ENCODE measurements around the gene UQCC5.

The UQCC5 gene

DNA sequence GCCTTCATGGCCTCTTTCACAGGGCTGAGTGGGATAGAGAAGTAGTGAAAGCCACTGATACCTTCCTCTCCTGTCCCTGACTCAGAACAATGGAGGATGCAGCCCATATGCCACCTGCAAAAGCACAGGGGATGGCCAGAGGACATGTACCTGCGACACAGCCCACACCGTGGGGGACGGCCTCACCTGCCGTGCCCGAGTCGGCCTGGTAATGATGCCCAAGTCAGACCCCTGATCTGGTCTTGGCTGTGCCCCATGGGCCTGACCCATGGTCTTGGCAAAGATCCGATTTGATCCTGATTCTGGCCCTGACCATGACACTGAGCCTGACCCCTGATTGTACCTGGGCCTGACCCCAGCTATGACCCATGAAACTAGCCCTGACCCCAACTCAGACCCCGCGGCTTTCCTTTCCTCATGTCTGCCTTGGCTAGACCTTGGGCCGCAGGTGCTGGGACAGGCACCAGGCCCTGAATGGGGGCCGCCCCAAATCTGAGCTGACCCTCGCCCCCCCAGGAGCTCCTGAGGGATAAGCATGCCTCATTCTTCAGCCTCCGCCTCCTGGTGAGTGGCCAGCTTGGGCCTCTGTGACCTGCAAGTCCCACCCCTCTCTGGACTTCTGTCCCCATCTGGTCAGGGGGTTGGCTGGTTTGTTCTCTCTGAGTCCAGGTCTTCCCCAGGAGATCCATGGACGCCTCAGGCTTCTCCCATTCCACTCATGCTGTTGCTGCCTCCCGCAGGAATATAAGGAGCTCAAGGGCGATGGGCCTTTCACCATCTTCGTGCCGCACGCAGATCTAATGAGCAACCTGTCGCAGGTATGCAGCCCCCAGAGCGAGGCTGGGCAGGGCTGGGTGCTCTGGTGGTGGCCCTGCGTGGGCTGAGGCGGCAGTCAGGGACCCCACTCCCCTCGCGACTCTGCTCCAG, 18.3 kb upstream of the UQCC5 start:
- DNase-seq (ENCODE audit: extremely low read depth, low read depth): no peak
- TF ChIP-seq, protein P1, sequence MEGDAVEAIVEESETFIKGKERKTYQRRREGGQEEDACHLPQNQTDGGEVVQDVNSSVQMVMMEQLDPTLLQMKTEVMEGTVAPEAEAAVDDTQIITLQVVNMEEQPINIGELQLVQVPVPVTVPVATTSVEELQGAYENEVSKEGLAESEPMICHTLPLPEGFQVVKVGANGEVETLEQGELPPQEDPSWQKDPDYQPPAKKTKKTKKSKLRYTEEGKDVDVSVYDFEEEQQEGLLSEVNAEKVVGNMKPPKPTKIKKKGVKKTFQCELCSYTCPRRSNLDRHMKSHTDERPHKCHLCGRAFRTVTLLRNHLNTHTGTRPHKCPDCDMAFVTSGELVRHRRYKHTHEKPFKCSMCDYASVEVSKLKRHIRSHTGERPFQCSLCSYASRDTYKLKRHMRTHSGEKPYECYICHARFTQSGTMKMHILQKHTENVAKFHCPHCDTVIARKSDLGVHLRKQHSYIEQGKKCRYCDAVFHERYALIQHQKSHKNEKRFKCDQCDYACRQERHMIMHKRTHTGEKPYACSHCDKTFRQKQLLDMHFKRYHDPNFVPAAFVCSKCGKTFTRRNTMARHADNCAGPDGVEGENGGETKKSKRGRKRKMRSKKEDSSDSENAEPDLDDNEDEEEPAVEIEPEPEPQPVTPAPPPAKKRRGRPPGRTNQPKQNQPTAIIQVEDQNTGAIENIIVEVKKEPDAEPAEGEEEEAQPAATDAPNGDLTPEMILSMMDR (IDR thresholded peaks at IDR 0.05; ENCODE audit: low read depth, low read length, missing control alignments): no peak
- H3K4me3 ChIP-seq (replicated peaks; ENCODE audit: low read depth, low read length): no peak overlapping the region

DNA sequence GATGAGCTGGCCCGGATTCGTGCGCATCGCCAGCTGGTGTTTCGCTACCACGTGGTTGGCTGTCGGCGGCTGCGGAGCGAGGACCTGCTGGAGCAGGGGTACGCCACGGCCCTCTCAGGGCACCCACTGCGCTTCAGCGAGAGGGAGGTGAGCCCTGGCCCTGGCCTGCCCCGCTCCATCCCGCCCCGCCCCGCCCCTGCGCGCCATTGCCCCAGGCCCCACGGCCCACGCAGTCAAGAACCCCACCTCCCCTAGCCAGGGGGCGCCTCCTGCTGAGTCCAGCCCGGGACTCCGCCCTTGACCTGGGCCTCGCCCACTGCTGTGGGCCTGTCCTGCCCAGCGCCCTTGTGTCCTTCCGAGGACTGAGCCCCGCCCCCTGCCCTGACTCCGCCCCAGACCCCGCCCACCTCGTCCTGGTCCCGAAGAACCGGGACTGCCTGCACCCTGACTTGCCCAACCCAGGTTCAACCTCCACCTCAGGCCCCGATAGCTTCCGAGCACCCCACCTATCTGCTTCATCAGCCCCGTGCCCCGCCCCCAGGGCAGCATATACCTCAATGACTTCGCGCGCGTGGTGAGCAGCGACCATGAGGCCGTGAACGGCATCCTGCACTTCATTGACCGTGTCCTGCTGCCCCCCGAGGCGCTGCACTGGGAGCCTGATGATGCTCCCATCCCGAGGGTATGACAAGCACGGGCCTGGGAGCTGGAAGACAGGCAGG, 17.5 kb upstream of the UQCC5 start:
- TF ChIP-seq, protein P1 (IDR thresholded peaks at IDR 0.05; ENCODE audit: low read depth, low read length, missing control alignments): no peak
- H3K4me3 ChIP-seq (replicated peaks; ENCODE audit: low read depth, low read length): no peak overlapping the region
- DNase-seq (ENCODE audit: extremely low read depth, low read depth): no peak

DNA sequence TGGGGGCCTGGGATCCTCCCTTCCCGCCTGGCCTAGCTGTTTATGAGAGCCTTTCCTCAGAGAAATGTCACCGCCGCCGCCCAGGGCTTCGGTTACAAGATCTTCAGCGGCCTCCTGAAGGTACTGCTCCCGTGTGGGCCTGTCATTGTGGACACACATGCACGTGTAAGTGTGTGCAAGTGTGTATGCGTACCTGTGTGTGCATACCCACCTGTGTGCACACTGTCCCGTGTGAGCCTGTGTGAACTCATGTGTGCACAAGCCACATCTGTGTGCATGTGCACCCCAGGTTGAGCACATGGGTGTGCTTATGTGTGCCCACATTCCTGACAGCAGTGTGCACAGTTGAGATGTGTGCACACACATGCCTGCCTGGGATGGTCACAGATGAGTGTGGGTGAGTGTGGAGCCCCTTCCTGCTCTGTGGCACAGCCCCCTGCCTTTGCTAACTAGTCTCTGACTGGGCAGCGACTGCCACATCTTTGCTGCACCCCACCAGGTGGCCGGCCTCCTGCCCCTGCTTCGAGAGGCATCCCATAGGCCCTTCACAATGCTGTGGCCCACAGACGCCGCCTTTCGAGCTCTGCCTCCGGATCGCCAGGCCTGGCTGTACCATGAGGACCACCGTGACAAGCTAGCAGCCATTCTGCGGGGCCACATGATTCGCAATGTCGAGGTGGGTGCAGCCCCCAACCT, 16.8 kb upstream of the UQCC5 start:
- H3K4me3 ChIP-seq (replicated peaks; ENCODE audit: low read depth, low read length): no peak overlapping the region
- TF ChIP-seq, protein P1 (IDR thresholded peaks at IDR 0.05; ENCODE audit: low read depth, low read length, missing control alignments): no peak
- no peak for DNase-seq (ENCODE audit: extremely low read depth, low read depth)

DNA sequence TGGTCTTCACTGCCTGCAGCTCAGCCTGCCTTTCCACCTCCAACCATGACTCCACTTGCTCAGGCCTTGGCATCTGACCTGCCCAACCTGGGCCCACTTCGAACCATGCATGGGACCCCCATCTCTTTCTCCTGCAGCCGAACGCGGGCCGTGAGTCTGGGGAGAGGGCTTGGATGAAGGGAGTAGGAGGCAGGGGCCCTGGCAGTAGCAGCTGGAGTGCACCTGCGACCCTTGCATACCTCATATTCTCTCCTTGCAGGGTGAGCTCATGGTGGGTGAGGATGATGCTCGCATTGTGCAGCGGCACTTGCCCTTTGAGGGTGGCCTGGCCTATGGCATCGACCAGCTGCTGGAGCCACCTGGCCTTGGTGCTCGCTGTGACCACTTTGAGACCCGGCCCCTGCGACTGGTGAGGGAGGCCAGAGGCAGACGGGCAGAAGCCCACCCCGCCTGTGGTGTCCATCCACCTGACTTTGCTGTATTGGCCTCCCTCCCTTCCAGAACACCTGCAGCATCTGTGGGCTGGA, 16.2 kb upstream of the UQCC5 start:
- DNase-seq (ENCODE audit: extremely low read depth, low read depth): no peak
- TF ChIP-seq, protein P1 (IDR thresholded peaks at IDR 0.05; ENCODE audit: low read depth, low read length, missing control alignments): no peak
- no peak overlapping the region for H3K4me3 ChIP-seq (replicated peaks; ENCODE audit: low read depth, low read length)

DNA sequence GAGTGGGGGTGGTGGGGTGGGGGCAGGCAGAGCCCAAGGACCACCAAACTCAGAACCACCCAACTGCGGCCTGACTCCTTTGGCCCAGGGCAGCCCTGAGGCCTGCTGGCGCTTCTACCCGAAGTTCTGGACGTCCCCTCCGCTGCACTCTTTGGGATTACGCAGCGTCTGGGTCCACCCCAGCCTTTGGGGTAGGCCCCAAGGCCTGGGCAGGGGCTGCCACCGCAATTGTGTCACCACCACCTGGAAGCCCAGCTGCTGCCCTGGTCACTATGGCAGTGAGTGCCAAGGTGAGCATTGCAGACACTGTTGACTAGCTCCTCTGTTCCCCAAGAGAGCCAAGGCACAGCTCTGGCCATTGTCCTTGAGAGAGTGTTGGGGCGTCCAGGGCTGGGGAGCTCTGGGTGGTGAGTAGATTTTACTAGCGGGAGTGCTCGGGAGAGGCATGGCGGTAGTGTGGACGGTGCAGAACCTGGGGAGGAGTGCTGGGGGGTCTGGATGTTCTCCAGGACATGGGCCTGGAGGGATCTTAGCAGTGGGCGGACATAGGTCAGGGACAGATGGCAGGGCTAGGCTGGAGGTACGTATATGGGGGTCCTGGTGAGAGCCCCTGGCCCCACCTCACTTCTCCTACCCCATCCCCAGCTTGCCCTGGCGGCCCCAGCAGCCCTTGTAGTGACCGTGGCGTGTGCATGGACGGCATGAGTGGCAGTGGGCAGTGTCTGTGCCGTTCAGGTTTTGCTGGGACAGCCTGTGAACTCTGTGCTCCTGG, 15.5 kb upstream of the UQCC5 start:
- TF ChIP-seq, protein P1 (IDR thresholded peaks at IDR 0.05; ENCODE audit: low read depth, low read length, missing control alignments): no peak
- no peak for DNase-seq (ENCODE audit: extremely low read depth, low read depth)

DNA sequence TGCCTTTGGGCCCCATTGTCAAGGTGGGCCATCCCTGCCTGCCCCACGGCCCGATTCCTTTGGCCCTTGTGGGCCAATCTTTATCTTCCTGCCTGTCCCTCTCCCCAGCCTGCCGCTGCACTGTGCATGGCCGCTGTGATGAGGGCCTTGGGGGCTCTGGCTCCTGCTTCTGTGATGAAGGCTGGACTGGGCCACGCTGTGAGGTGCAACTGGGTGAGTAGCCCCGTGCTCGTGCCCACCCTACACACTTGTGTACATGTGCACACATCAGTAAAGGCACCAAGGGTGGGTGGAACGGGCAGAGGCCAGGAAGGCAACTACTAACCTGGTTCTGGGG, 14.9 kb upstream of the UQCC5 start:
- no peak overlapping the region for H3K4me3 ChIP-seq (replicated peaks; ENCODE audit: low read depth, low read length)
- DNase-seq (ENCODE audit: extremely low read depth, low read depth): no peak
- TF ChIP-seq, protein P1 (IDR thresholded peaks at IDR 0.05; ENCODE audit: low read depth, low read length, missing control alignments): no peak

More for the DNA sequence above, 15.5 kb upstream of the UQCC5 start:
- no peak overlapping the region for H3K4me3 ChIP-seq (replicated peaks; ENCODE audit: low read depth, low read length)

All from HFF-Myc (cell line).